ENCODE data around the gene MMP19.

MMP19 gene

DNA sequence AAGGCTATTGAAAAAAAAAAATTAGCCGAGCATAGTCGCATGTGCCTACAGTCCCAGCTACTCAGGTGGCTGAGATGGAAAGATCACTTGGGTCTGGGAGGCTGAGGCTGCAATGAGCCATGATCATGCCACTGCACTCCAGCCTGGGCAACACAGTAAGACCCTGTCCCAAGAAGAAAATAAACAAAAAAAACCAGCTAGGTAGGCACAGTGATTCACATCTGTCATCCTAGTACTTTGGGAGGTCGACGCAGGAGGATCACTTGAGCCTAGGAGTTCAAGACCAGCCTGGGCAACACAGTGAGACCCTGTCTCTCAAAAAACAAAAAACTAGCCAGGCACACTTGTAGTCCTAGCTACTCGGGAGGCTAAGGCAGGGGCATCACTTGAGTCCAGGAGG, 33.5 kb downstream of the MMP19 start:
- no peak for DNase-seq

- no peak for DNase-seq
Observed at GRCh38 chr12:55806982-55807381, 35.8 kb downstream of the MMP19 start.

DNA sequence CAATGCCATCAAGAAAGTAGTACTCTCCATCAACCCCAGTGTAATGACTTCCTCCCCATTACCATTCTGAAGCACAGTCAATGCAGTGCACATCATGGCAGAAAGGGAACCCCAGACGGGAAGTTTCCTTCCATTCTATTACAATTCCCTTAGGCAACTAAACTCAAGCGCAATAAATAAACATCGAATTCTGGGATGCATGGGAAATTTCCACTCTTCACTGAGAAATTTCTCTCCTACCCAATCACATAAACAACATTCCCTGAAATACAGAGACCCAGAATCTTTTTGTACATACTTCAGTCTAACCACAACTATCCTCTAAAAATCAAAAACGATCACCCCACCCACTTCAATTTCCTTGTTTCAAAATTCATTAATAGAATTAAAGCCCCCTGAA, 45.2 kb downstream of the MMP19 start:
- no peak for DNase-seq

- DNase-seq: peak; percentile 1
Observed at GRCh38 chr12:55797068-55797467, 45.7 kb downstream of the MMP19 start.

DNA sequence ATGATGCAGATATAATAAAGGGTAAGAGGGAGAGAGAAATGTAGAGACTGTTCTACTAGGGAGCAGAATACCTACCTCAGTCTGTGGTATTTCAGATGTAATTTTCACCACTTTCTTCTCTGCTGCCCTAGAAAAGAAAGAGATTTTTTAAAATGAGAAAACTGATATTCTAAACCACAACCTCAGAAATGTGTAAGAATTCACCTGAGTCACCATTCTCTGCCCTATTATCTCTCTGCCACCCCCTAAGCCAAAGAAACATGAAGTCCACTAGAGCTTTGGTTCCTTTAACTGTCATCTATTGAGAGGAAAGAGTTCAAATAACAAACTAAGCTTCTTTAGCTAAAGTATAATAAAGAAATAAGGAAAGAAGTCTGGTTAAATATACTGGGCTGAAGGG, 46.8 kb downstream of the MMP19 start:
- no peak for DNase-seq

DNA sequence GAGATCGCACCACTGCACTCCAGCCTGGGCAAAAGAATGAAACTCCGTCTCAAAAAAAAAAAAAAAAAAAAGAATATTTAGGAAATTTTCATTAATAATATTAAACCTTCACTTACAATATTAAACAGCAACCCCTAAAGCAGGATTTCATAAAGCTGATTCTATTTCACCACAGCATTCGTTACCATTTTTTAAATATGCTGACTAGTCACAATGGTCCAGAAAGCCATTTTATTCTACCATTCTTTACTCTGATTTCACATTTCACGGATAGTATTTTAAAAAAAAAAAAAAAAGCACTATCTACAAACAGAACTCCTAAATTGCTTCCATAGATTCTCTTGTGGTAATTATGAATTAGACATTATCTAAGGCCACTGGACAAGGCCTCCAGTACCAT, 52.8 kb downstream of the MMP19 start:
- no peak for DNase-seq

- no peak for DNase-seq
Observed at GRCh38 chr12:55789171-55789570, 53.6 kb downstream of the MMP19 start.

DNA sequence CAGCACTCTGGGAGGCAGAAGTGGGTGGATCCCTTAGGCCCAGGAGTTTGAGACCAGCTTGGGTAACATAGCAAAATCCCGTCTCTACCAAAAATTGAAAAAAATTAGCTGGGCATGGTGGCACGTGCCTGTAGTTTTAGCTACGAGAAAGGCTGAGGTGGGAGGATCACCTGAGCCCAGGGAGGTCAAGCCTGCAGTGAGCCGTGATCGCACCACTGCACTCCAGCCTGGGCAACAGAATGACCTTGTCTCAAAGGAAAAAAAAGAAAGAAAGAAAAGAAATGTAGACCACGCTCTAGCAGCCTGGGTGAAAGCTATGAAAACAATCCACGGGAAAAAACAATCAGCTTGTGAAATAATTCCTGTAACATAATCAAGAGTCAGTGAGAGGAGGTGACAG, 54.2 kb downstream of the MMP19 start:
- no peak for DNase-seq
